HuH-7.5 (cell line): ENCODE measurements around the gene PCDHA1.

Experiments
- DNase-seq: peaks from one replicate; pipeline ENCODE4 v3.0.0; 2011; ENCODE audit warnings: low spot score

PCDHA1 gene

GRCh38 chr5:140923601-140924000 lies 137.7 kb downstream of the PCDHA1 start:
- DNase-seq: no peak

DNA sequence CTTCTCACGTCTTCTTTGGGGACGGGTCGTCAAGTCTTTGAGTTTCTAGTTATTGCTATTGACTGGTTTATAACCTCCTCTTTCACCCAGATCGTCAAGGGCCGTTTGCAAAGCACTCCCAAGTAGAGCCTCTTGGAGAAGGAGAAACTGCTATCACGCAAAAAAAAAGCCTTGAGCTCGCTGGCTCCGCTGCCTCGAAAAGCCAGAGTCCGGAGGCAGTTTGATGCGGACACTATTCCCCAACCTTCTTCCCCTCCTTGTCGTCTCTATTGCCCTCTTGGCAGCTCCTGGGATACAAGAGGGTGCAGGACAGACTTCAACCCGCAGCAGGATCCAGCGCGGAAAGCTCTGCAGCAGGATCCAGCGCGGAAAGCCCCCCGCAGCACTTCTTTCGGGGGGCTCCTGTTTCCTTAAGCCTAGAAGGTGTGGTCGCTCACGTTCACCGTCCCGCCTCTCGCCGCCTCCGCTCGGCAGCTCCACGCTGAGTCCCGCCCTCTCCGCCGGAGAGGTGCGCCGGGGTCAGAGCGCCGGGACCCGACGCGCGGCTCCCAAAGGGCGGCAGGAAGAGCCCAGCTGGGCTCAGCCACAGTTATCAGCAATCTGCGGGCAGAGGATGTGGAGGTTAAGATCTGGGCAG lies 140.0 kb downstream of the PCDHA1 start, which contains the start of gene PCDHAC1:
Gene PCDHAC1 (plus strand): TSS at position 494 of the 637 bp plus-strand sequence. CDS start 594 bp downstream, outside the sequence.
- DNase-seq: peak; percentile 17

DNA sequence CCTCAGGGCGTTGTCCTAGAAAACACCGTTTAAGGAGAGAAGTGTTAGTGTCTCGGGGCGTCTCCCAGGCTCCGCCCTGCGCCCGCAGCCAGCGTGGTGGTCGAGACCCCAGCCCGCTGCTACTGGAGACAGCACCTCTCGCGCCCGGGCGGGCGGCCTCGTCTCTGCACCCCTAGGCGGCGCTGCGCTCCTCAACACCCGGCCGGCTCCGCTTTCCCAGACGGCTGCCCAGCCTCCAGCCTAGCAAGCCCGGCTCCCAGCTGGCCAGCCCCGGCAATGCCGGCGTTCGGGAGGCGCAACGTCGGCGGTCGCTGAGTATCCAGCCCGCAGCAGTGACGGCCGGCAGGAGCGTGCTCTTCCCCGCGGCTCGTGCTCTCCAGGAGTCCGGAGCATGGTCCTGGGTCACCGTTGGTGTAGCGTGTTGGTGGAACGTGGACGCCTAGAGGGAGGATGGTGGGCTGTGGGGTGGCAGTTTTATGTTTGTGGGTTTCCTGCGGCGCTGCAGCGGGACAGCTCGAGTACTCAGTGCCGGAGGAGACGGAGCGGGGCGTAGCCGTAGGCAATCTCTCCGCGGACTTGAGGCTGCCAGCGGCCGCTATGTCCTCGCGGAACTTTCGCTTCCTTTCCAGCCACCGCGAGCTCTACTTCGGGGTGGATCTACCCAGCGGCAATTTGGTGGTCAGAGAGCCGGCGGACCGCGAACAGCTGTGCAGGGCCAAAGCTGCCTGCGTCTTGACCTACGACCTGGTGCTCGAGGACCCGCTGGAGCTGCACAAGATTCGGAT lies 140.7 kb downstream of the PCDHA1 start:
- DNase-seq: peak; percentile 54

- no peak for DNase-seq
Measured at GRCh38 chr5:140927228-140927573, 141.3 kb downstream of the PCDHA1 start.

GRCh38 chr5:140934964-140935606 lies 149.1 kb downstream of the PCDHA1 start:
- DNase-seq: no peak

GRCh38 chr5:140946578-140946977 lies 160.6 kb downstream of the PCDHA1 start:
- no peak for DNase-seq

DNA sequence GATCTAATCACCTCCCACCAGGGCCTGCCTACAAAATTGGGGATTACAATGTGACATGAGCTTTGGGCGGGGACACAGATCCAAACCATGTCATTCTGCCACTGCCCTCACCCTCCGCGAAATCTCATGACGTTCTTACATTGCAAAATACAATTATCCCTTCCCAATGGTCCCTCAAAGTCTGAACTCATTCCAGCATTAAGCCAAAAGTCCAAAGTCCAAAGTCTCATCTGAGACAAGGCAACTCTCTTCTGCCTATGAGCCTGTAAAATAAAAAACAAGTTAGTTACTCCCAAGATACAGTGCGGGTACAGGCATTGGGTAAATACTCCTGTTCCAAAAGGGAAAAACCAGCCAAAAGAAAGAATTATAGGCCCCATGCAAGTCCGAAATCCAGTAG lies 165.7 kb downstream of the PCDHA1 start:
- DNase-seq: no peak

DNA sequence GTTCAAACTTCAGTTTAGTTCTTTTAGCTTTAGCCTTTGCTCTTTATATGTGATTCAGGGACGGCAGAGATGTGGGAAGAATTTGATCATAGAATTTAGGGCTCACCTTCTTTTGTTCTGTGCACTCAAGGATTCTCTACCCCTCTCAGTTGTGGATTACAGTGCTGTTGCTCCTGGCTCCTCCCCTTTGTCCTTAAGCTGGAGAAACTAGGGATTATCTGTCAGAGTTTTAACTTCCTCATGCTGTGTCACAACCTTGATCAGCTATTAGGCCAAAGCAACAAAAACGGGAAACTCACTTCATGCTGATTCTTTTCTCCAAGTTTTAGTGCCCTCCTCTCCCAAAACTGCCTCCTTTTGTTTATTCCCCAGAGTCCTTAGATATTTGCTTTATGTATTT lies 167.3 kb downstream of the PCDHA1 start:
- DNase-seq: no peak

DNA sequence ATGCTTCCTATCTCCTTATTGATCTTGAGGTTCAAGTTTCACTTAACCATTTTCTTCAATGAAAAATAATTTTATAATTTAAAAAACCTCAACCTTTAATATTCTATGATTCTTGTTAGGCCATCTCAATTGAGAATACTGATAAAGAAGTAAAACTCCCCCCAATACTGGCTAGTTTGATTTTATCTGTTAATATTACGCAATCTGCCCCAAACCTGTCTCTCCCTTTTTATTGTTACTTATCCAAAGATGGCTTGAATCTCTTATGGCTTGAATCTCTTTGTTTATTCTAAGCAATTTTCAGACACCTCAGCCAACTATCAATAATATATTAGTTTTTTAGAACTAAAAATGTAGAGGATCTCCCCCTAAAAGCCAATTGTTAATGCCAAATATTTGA lies 176.2 kb downstream of the PCDHA1 start:
- no peak for DNase-seq

GRCh38 chr5:140964356-140964755 lies 178.4 kb downstream of the PCDHA1 start:
- DNase-seq: no peak

DNA sequence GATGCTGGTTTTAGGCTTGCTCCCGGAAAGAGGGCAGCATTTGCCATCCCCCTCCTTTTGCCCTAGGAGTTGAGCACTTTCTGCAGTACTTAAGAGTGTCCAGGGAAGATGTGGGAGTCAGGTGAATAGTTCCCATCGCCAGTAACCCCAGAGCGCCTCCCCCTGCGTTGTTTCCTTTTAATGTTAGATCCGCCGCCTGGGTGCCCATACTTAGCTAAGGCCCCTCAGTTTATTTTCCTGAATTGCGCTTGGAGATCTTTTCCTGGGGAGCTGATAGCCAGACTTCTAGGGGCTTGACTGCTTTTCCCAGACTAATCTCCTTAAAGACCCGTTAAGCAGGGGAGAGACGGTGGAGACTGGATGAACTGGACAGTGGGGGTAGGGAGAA lies 180.0 kb downstream of the PCDHA1 start:
- DNase-seq: no peak

DNA sequence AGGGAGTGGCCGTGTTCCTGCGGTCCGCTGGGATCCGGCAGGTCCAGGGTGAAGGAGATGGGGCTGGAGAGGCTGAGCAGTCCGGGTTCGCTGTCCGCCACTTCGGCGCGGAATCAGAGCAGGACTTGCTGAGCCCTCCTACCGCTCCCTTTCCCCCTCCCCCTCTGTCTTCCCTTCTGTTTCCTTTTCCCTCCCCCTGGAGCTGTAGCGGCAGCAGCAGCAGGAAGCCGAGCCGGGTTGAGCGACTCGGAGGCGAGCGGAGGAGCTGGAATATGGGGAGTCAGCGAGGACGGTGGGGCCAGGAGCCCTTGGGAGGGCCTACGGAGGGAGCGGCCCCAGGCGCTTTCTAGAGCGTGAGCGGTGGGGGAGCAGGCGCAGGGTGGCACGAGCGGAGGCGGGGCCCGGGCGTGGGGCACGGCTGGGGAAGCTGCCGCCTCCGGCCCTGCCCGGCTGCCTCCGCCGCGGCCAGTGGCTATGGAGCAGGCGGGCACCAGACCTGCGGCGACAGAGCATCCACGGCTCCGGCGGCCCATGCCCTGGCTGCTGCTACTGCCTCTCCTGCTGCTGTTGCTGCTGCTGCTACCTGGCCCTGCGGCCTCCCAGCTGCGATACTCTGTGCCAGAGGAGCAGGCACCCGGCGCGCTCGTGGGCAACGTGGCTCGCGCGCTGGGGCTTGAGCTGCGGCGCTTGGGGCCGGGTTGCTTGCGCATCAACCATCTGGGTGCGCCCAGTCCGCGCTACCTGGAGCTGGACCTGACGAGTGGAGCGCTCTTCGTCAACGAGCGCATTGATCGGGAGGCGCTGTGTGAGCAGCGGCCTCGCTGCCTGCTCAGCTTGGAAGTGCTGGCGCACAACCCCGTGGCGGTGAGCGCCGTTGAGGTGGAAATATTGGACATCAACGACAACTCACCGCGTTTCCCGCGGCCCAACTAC lies 180.6 kb downstream of the PCDHA1 start, which contains the start of gene PCDHAC2:
Gene PCDHAC2 (plus strand): TSS at position 184 of the 933 bp plus-strand sequence. CDS start 291 bp downstream, at position 475.
- no peak for DNase-seq

GRCh38 chr5:140967226-140967893 lies 181.4 kb downstream of the PCDHA1 start:
- DNase-seq: no peak

DNA sequence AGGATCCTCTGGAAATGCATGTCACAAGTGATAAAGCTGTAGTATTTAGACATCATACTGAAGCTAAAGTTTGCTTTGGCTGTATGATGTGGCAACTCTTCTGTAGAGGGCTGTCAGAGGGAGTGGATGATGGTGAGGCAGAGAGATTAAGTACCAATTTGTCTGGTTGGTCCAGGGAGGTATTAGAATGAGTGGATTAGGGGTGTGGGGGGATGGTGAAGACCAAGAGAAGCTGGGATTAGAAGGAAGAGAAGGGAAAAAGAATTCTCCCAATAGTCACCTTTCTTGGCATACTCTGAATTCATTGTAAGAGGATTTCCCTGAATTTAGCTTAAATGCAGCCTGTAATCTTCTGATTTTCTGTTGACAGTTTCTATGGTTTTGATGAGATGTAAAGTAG lies 183.9 kb downstream of the PCDHA1 start:
- DNase-seq: no peak

GRCh38 chr5:140973550-140973949 lies 187.6 kb downstream of the PCDHA1 start:
- no peak for DNase-seq

GRCh38 chr5:140977003-140977402 lies 191.1 kb downstream of the PCDHA1 start:
- DNase-seq: no peak

GRCh38 chr5:140978260-140978659 lies 192.3 kb downstream of the PCDHA1 start:
- no peak for DNase-seq

DNA sequence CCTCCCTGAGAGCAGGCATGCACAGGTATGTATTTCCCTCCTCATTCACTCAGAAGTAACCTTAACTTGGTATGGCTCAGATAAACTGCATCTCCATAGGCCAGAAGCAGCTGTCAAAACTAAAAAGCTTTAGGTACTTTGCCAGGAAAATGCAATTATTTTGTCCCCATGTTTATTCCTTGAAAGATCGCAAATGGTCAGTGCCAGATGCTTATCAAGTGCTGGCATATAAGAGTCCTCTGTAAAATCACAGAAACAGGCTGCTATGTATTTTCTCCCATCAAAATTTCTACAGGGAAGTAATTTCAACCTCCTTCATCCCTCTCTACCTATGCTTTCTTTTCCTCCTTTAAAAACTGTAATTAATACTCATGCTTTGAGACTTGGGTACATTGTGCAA lies 193.0 kb downstream of the PCDHA1 start:
- no peak for DNase-seq

DNA sequence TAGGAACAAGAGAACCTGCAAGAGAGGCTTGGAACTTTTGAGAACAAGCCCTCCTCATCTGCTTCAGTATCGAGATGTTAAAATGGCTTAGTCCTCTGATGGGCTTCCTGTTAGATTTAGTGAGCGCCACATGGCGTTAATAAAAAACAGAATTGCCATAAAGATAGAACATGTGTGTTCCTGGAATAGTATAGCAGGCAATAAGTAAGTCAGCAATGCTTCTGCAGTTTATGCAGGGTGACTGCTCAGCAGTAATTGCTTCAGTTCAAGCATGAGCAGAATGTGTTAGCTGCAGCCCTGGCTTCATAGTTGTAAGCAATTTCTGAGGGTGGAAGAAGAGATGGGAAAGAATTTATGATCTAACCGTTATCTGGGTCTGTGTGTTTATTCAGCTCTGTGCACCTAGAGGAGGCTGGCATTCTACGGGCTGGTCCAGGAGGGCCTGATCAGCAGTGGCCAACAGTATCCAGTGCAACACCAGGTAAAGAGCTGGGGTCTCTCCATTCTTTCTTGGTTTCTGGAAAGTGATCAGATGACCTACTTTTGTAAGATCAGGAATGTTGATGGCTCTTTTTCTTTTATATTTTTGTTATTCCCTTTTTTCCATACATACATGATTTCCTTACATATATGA lies 196.3 kb downstream of the PCDHA1 start:
- no peak for DNase-seq

GRCh38 chr5:140986117-140986521 lies 200.2 kb downstream of the PCDHA1 start:
- DNase-seq: no peak

DNA sequence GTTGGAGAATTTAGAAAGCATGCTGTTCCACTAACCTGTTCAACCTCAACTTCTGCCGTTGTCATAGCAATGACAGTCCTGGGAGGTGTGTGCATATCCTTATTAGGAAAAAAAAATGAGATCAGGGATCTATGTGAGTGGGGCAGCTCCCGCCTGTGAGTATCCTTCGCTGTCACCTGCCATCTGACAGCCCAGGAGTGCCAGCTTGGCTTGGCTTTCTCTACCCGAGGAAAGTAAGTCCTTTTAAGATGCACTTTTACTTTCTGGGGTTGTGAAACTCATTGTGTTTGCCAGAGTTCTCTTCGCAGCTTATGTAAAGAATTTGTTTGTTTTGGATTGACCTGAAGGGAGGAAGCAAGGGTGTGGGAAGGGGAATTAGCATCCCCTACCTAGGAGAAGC lies 202.2 kb downstream of the PCDHA1 start:
- DNase-seq: no peak
